ENCODE results near the gene GFRAL.
"Not testable (repeated sequence)": the region's sequence is repeated elsewhere in the genome, so short reads cannot be mapped to it uniquely, and the experiment has no call there.

GFRAL gene

DNA sequence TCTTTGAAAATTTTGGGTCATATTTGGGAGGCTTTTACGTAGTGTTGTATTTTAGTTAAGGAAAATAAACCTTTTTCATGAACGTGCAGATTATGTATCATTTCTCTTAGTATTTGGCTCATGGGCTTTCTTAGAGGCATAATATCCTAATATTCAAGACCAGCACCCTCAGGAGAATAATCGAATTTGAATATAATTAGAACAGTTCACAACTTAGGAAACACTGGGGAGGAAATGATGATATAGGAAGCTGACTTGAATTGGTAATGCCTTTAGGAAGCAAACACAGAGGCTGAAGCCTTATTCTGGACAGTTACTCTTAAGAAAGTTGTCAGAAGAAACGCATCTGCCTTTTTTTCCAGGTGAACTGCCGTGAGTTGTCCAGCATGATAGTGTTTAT is at the start of gene GFRAL:
GFRAL (plus strand) TSS at position 301 of the 400 bp plus-strand sequence; CDS start at position 387, 86 bp downstream.
- DNase-seq: no peak

- DNase-seq: no peak
Measured at GRCh38 chr6:55277646-55278045, 49.6 kb upstream of the GFRAL start.

DNA sequence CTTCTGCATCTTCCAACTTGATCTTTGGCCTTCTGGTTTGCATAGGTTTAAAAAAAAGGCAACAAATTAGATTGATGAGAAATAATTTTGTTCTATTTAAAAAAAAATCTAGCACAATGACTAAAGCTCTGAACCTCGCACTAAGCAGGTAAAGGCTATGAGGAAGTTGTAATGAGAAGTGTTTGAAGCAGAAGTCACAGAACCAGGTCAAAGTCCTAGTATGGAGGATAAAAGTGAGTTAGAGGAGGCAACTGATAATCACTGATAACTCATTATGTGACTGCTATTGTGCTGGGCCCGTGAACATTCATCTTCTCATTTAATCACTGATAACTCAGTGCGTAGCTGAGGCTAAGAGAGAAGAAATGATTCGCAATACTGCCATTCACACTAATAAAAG is 46.1 kb upstream of the GFRAL start:
- DNase-seq: no peak

DNA sequence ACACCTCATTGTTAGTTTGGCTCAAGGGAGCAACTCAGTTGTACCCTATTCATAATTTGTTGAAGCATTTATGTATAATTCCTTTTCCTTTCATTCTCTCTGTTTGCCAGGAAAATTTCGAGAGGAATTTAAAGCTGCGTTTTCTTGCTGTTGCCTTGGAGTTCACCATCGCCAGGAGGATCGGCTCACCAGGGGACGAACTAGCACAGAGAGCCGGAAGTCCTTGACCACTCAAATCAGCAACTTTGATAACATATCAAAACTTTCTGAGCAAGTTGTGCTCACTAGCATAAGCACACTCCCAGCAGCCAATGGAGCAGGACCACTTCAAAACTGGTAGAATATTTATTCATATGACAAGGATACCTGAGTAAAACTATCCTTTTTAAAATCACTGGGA is 45.2 kb upstream of the GFRAL start:
- DNase-seq: no peak

DNA sequence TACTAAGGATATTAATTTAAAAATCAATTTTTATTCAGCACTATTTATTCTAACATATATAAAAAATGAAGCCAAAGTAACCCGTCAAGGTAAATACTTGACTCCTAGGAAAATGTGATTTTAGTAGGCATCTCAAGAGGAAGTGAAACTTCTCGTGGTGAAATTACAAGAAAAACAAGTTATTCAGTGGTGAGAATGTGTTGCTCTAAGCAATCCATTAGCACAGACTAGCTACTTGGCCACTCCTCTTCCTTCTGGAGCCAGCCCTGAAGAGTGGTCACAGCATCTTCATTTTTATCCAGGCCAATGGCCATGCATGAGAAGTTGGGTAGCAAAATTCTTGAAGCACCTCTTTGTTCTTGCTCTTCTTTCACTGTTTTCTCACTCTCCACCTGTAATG is 40.4 kb upstream of the GFRAL start:
- DNase-seq: no peak

DNA sequence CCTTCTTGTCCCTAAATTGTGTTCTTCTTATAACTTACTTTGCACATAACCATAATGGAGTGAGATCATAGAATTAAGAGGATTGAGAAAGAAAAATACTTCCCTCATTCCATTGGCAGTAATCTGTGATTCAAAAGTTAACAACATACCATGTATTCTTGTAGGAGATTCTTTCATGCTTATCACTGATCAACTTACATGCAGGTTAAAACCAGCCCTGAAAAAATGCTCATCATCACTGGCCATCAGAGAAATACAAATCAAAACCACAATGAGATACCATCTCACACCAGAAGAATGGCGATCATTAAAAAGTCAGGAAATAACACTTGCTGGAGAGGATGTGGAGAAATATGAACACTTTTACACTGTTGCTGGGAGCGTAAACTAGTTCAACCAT is 36.5 kb upstream of the GFRAL start:
- no peak for DNase-seq

- DNase-seq: no peak
Measured at GRCh38 chr6:55293116-55293515, 34.2 kb upstream of the GFRAL start.

DNA sequence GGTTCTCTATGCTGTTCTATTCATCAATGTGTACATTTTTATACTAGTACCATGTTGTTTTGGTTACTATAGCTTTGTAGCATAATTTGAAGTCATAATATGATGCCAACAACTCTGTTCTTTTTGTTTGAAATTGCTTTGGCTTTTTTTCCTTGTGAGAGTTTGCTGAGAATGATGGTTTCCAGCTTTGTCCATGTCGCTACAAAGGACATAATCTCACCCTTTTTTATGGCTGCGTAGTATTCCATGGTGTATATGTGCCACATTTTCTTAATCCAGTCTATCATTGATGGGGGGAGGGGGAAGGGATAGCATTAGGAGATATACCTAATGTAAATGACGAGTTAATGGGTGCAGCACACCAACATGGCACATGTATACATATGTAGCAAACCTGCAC is 30.1 kb upstream of the GFRAL start:
- not testable (repeated sequence) for DNase-seq

- no peak for DNase-seq
Measured at GRCh38 chr6:55299286-55299985, 27.8 kb upstream of the GFRAL start.

DNA sequence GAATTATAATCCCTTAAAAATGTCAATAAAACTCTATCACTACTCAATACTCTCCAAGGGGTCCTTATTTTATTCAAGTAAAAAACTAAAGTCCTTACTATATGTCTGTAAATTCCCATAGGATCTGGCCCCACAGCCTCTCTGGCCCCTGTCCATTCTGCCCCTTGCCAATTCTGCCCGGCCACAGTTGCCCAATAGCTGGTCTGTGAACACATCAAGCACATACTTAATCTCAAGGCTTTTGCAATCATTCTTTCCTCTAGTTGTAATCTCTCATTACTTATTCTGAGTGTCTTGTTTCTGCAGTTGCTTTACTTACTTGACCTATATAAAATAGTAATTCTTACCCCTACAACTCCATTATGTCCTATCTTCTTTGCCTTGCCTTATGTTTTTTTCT is 22.5 kb upstream of the GFRAL start:
- DNase-seq: no peak

DNA sequence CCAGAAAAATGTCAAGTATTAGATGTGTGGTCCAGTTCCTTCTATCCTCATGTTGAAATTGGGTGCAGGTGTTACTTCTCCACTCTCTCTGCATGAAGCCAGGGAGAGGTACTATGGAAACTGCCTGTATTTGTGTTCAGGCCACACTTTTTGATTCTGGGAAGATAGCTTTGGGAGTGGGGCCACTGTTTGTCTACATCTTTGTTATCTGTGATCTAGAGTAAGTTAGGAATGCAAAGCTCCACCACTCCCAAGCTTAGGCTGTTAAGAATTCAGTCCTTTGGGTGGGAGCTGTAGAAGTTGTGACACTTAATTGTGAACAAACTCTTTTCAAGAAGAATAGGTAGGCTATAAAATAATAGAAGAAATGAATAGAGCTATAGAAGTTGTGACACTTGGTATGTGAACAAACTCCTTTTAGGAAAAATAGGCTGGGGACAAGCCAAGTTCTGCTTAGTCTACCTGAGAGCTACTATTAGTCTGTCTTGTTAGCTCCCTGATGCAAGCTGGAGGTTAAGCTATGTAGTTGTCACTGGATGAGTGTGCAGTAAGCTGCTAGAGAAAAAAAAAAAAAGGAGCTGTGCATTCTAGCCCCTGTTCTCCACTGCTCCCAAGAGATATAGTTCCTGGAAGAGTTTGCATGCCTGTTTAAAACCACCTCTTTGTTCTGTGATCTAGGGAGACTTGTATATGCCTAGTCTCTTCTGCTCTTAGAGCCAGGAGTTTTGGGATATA is 7.1 kb upstream of the GFRAL start:
- no peak for DNase-seq

- DNase-seq: no peak
Measured at GRCh38 chr6:55320696-55321086, 6.6 kb upstream of the GFRAL start.

DNA sequence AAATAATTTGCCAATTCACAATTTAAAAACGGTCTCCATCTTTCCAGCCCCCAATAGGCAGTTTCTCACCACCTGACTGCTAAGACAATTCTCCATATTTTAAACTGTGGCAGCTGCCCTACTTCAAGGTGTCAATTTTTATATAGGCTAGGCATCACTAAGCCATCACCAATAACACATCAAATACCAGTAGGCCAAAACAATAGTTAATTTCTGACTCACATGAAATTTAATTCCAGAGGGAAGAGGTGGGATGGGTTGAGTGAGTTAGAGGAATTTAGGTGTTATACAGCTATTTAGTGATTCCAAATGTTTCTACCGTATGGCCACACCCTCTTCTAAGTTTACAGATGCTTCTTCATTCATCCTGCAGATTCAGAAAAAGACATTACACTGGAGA is 49.9 kb downstream of the GFRAL start:
- DNase-seq: no peak

DNA sequence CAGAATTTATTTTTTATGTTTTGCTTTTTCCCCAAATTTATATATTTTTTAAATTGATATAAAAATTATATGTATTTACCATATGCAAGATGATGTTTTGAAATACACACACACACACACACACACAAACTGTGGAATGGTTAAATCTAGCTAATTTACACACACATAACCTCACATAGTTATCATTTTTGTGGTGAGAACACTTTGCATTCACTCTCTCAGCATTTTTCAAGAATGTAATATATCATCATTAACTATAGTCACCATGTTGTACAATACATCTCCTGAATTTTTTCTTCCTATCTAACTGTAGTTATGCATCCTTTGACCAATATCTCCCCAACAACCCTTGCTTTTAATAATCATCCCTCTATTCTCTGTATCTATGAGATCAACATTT is 52.2 kb downstream of the GFRAL start:
- DNase-seq: no peak

GRCh38 chr6:55379895-55380294 is 52.6 kb downstream of the GFRAL start:
- DNase-seq: no peak

DNA sequence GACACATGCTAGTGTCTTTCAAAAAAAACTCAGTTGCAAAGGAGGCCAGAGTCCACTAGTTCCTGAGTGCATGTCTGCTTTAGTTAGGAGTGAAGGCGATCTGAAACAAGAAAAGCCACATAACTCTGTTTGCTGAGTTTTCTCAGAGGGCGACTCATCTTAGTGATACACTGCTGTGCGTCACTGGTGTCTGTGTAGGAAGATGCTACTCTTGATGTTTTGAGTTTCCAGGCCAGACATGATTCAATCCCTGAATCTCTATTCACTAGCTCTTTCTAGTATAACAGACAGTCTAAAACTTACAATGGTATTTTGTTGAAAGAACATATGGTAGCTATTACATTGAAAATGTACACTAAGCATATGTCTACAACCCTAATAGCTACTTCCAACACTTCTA is 60.9 kb downstream of the GFRAL start:
- DNase-seq: no peak

- DNase-seq: no peak
Measured at GRCh38 chr6:55395871-55396270, 68.6 kb downstream of the GFRAL start.

DNA sequence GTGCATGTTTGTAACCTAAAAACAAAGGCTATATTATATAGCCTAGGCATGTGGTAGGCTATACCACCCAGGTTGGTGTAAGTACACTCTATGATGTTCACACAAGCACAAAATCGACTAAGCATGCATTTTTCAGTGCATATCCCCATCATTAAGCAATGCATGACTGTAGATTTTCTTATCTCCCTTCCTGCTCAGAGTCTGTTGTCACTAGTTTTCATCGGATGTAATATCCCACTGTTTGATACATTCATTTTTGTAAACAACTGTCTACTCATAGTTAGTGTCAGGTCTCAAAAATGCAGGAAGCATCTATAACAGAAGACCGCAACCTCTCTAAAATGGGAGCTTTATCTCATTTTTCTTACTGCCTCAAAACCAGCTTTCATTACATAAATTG is 70.7 kb downstream of the GFRAL start:
- no peak for DNase-seq

- DNase-seq: no peak
Measured at GRCh38 chr6:55399351-55399750, 72.1 kb downstream of the GFRAL start.

- DNase-seq: no peak
Measured at GRCh38 chr6:55405474-55406235, 78.4 kb downstream of the GFRAL start.

- DNase-seq: no peak
Measured at GRCh38 chr6:55410674-55411073, 83.4 kb downstream of the GFRAL start.

GRCh38 chr6:55423933-55424332 is 96.7 kb downstream of the GFRAL start:
- DNase-seq: no peak

- no peak for DNase-seq
Measured at GRCh38 chr6:55433446-55434130, 106.3 kb downstream of the GFRAL start.

Data from NCI-H2029 treated with DMSO at 0.1 percent for 48 hours (cell line).